H9 (cell line): ENCODE measurements around the gene SLC36A2. TPM values are rescaled to one million over a fixed set of nuclear protein-coding genes. Genes with fewer than 3 reads are reported as not detected.

Experiments
- DNase-seq: peaks from one replicate; pipeline ENCODE4 v3.0.0-alpha.2; 2017
- H2AFZ ChIP-seq: one replicate; pipeline ENCODE4 v1.6.1; 2013; ENCODE audit warnings: mild to moderate bottlenecking, low read length, control low read depth, moderate library complexity
- H2AK5ac ChIP-seq: 2 replicates; pipeline ENCODE4 v1.6.1; 2013; ENCODE audit warnings: low read length, control low read depth, mixed read lengths; ENCODE audit not compliant: insufficient read length
- H2BK120ac ChIP-seq: one replicate; pipeline ENCODE4 v1.6.1; 2013; ENCODE audit warnings: low read depth, mild to moderate bottlenecking, low read length, control low read depth, inconsistent platforms; ENCODE audit not compliant: poor library complexity, severe bottlenecking
- H2BK12ac ChIP-seq: 2 replicates; pipeline ENCODE4 v1.6.1; 2013; ENCODE audit warnings: low read length, control low read depth, mixed read lengths, low read depth; ENCODE audit not compliant: insufficient read length
- H2BK15ac ChIP-seq: 2 replicates; pipeline ENCODE4 v1.6.1; 2013; ENCODE audit warnings: low read depth, low read length, control low read depth
- H2BK20ac ChIP-seq: one replicate; pipeline ENCODE4 v1.6.1; 2013; ENCODE audit warnings: low read depth, mild to moderate bottlenecking, low read length, control low read depth, inconsistent platforms; ENCODE audit not compliant: poor library complexity, severe bottlenecking
- H2BK5ac ChIP-seq: 2 replicates; pipeline ENCODE4 v1.6.1; 2013; ENCODE audit warnings: low read length, control low read depth, mixed read lengths; ENCODE audit not compliant: insufficient read length
- H3K14ac ChIP-seq: 2 replicates; pipeline ENCODE4 v1.6.1; 2013; ENCODE audit warnings: low read length, control low read depth; ENCODE audit not compliant: insufficient read depth
- H3K18ac ChIP-seq: 2 replicates; pipeline ENCODE4 v1.6.1; 2013; ENCODE audit warnings: low read depth, mild to moderate bottlenecking, mixed read lengths, low read length, control low read depth; ENCODE audit not compliant: insufficient read length
- H3K23ac ChIP-seq: 2 replicates; pipeline ENCODE4 v1.6.1; 2013; ENCODE audit warnings: low read length, control low read depth, mixed read lengths, low read depth; ENCODE audit not compliant: insufficient read length
- H3K23me2 ChIP-seq: 2 replicates; pipeline ENCODE4 v1.6.1; 2013; ENCODE audit warnings: low read depth, mild to moderate bottlenecking, mixed read lengths, low read length, control low read depth; ENCODE audit not compliant: insufficient read length, poor library complexity, severe bottlenecking
- H3K27ac ChIP-seq: 2 replicates; pipeline ENCODE4 v1.5.1; 2013; ENCODE audit warnings: low read length, control low read depth, mixed read lengths, low read depth; ENCODE audit not compliant: insufficient read length
- H3K27me3 ChIP-seq: 2 replicates; pipeline ENCODE4 v1.6.1; 2013; ENCODE audit warnings: low read length, control low read depth, inconsistent platforms; ENCODE audit not compliant: insufficient read depth
- H3K4ac ChIP-seq: 2 replicates; pipeline ENCODE4 v1.6.1; 2013; ENCODE audit warnings: low read depth, mild to moderate bottlenecking, control low read depth, inconsistent platforms, low read length, moderate library complexity
- H3K4me1 ChIP-seq: 2 replicates; pipeline ENCODE4 v1.6.1; 2013; ENCODE audit warnings: low read length, control low read depth, inconsistent platforms; ENCODE audit not compliant: insufficient read depth
- H3K4me2 ChIP-seq: 2 replicates; pipeline ENCODE4 v1.6.1; 2013; ENCODE audit warnings: low read length, control low read depth, mixed read lengths; ENCODE audit not compliant: insufficient read length, insufficient read depth
- H3K56ac ChIP-seq: 2 replicates; pipeline ENCODE4 v1.6.1; 2013; ENCODE audit warnings: low read depth, mild to moderate bottlenecking, mixed read lengths, low read length, control low read depth; ENCODE audit not compliant: insufficient read length
- H3K79me1 ChIP-seq: 2 replicates; pipeline ENCODE4 v1.6.1; 2013; ENCODE audit warnings: low read depth, mild to moderate bottlenecking, moderate library complexity, low read length, control low read depth, inconsistent platforms; ENCODE audit not compliant: insufficient read depth, poor library complexity, severe bottlenecking
- H3K79me2 ChIP-seq: 2 replicates; pipeline ENCODE4 v1.6.1; 2013; ENCODE audit warnings: low read length, control low read depth, inconsistent platforms; ENCODE audit not compliant: insufficient read depth
- H3K9ac ChIP-seq: 2 replicates; pipeline ENCODE4 v1.6.1; 2013; ENCODE audit warnings: low read length, control low read depth, mixed read lengths; ENCODE audit not compliant: insufficient read length; ENCODE audit errors: extremely low read depth
- H3K9me3 ChIP-seq: one replicate; pipeline ENCODE4 v1.6.1; 2013; ENCODE audit warnings: low read depth, low read length, inconsistent platforms; ENCODE audit not compliant: control insufficient read depth
- H3T11ph ChIP-seq: one replicate; pipeline ENCODE4 v1.6.1; 2013; ENCODE audit warnings: mild to moderate bottlenecking, low read length, control low read depth, inconsistent platforms
- H4K20me1 ChIP-seq: one replicate; pipeline ENCODE4 v1.6.1; 2013; ENCODE audit not compliant: control insufficient read depth, insufficient read length, insufficient read depth
- H4K5ac ChIP-seq: 2 replicates; pipeline ENCODE4 v1.6.1; 2013; ENCODE audit warnings: low read depth, mild to moderate bottlenecking, mixed read lengths, low read length, control low read depth; ENCODE audit not compliant: insufficient read length
- H4K8ac ChIP-seq: replicated peaks from 2 replicates; pipeline ENCODE4 v1.6.1; 2013; ENCODE audit warnings: low read length, control low read depth, mixed read lengths, low read depth; ENCODE audit not compliant: insufficient read length
- H4K91ac ChIP-seq: 2 replicates; pipeline ENCODE4 v1.6.1; 2013; ENCODE audit warnings: low read depth, mild to moderate bottlenecking, moderate library complexity, mixed read lengths, low read length, control low read depth; ENCODE audit not compliant: insufficient read length
- H3K27ac Mint-ChIP-seq, 3 experiments: 2 replicates in 2 of 3; 3 replicates in 1 of 3; pipeline ENCODE4 v1.8.0; 2020 to 2021; ENCODE audit warnings: mixed read lengths in 3 of 3, mild to moderate bottlenecking in 1 of 3, moderate library complexity in 1 of 3
- H3K27me3 Mint-ChIP-seq: 2 replicates; pipeline ENCODE4 v1.8.0; 2021; ENCODE audit warnings: low read depth, mild to moderate bottlenecking, moderate library complexity, mixed read lengths
- H3K36me3 Mint-ChIP-seq, 3 experiments: 2 replicates in 2 of 3; 3 replicates in 1 of 3; pipeline ENCODE4 v1.8.0; 2020 to 2021; ENCODE audit warnings: low read depth in 3 of 3, mixed read lengths in 3 of 3; ENCODE audit not compliant: insufficient read depth in 1 of 3
- H3K4me1 Mint-ChIP-seq, 2 experiments: 2 replicates each; pipeline ENCODE4 v1.8.0; 2020; ENCODE audit warnings: mixed read lengths in 2 of 2
- H3K4me3 Mint-ChIP-seq, 2 experiments: 2 replicates in 1 of 2; 3 replicates in 1 of 2; pipeline ENCODE4 v1.8.0; 2020 to 2021; ENCODE audit warnings: mild to moderate bottlenecking in 2 of 2, mixed read lengths in 2 of 2, moderate library complexity in 1 of 2
- H3K9me3 Mint-ChIP-seq, 2 experiments: 2 replicates in 1 of 2; 3 replicates in 1 of 2; pipeline ENCODE4 v1.8.0; 2020; ENCODE audit warnings: mild to moderate bottlenecking in 2 of 2, mixed read lengths in 2 of 2, moderate library complexity in 1 of 2
- CTCF ChIP-seq: fragments of 200-600 bp; sonication (generic); conservative IDR thresholded peaks from 3 replicates; pipeline ENCODE4 v1.8.0; 2021; ENCODE audit warnings: antibody characterized with exemption, mild to moderate bottlenecking
- WGBS: extraction: QIAGEN DNeasy Blood & Tissue Kit; methylation state at CpG from one replicate; pipeline ENCODE4 v1.1.7; 2013; ENCODE audit warnings: missing lambda C conversion rate, low lambda C conversion rate, mixed read lengths; ENCODE audit not compliant: insufficient read length; ENCODE audit errors: extremely low coverage; 5-methylcytosine and 5-hydroxymethylcytosine counted together
- total RNA-seq: library from RNA; stranded (reverse); gene quantifications from 2 replicates; pipeline ENCODE4 v1.2.1, GENCODE V29; 2021

Gene SLC36A2
- total RNA-seq, 1 experiment from 2014 or later: 0.15 TPM

- no peak overlapping the region for H2BK15ac ChIP-seq
- WGBS: no CpG with 5 or more reads among the region's 2 CpGs
- Mint-ChIP-seq H3K27ac (no peak overlapping the region), H3K4me3 (no peak overlapping the region), H3K9me3 (peaks cover 14 to 20% of the 10 kb centered on the region in 2 experiments; a peak in 4 of 5 replicates), H3K36me3 (peaks cover 4 to 31% (median 7%) of the 10 kb centered on the region in 3 experiments; a peak in 4 of 7 replicates), H3K27me3 (peaks cover 4% of the 10 kb centered on the region; the same call in 1 of the 2 replicates), H3K4me1 (peaks cover 34 to 40% of the 10 kb centered on the region in 2 experiments)
- H4K20me1 ChIP-seq: no peaks in the 10 kb centered on the region
- H3K9me3 ChIP-seq: no peaks in the 10 kb centered on the region
- H4K91ac ChIP-seq: no peak overlapping the region
- no peak overlapping the region for H3K23ac ChIP-seq
- H3K18ac ChIP-seq: no peak overlapping the region
- no peaks in the 10 kb centered on the region for H3K27me3 ChIP-seq
- no peak overlapping the region for H2BK5ac ChIP-seq
- no peak overlapping the region for H2BK20ac ChIP-seq
- no peaks in the 10 kb centered on the region for H3K79me1 ChIP-seq
- H2AK5ac ChIP-seq: no peak overlapping the region
- no peak overlapping the region for H2AFZ ChIP-seq
- no peak for DNase-seq
- no peak overlapping the region for H3K56ac ChIP-seq
- H3K27ac ChIP-seq: no peak overlapping the region
- no peak overlapping the region for H4K5ac ChIP-seq
- H4K8ac ChIP-seq: no peak overlapping the region
- H3K79me2 ChIP-seq: no peaks in the 10 kb centered on the region
- H3K9ac ChIP-seq: no peak overlapping the region
- no peak overlapping the region for H2BK12ac ChIP-seq
- H3K4ac ChIP-seq: no peak overlapping the region
- H3K14ac ChIP-seq: no peak overlapping the region
- H3K4me1 ChIP-seq: no peaks in the 10 kb centered on the region; the same call in 1 of the 2 replicates
- no peak for TF ChIP-seq CTCF
- no peak overlapping the region for H3K4me2 ChIP-seq
- no peak overlapping the region for H2BK120ac ChIP-seq
- no peaks in the 10 kb centered on the region for H3K23me2 ChIP-seq
- no peak overlapping the region for H3T11ph ChIP-seq
Measured at GRCh38 chr5:151357792-151358191, 10.4 kb upstream of the SLC36A2 start.
